Tibial nerve (tissue), 4 donors: ENCODE data around the gene UBASH3A. TPM values are rescaled to one million over a fixed set of nuclear protein-coding genes. Genes with fewer than 3 reads are reported as not detected.

Experiments used
- DNase-seq, 2 donors: peaks; one replicate each; pipeline ENCODE4 v3.0.0-alpha.2; 2019; ENCODE audit warnings: low spot score in 2 of 2
- H3K27ac ChIP-seq, 4 donors: fragments of 200-600 bp; sonication (generic) in 3 of 4; one replicate each; pipeline ENCODE4 v1.5.1; 2017 to 2019; ENCODE audit warnings: mild to moderate bottlenecking in 1 of 4
- H3K27me3 ChIP-seq, 2 donors: fragments of 200-600 bp; sonication (generic) in 1 of 2; one replicate each; pipeline versions ENCODE4 v1.5.1 to v1.6.0; 2017 to 2019
- H3K36me3 ChIP-seq, 3 donors: fragments of 200-600 bp; sonication (generic); one replicate each; pipeline ENCODE4 v1.5.1; 2018 to 2019
- H3K4me1 ChIP-seq, 4 donors: fragments of 200-600 bp; sonication (generic) in 3 of 4; one replicate each; pipeline ENCODE4 v1.5.1; 2017 to 2019
- H3K4me3 ChIP-seq, 4 donors: fragments of 200-600 bp; sonication (generic) in 3 of 4; one replicate each; pipeline ENCODE4 v1.5.1; 2017 to 2019; ENCODE audit warnings: mild to moderate bottlenecking in 1 of 4, moderate library complexity in 1 of 4
- H3K9me3 ChIP-seq, 4 donors: fragments of 200-600 bp; sonication (generic) in 3 of 4; one replicate each; pipeline ENCODE4 v1.5.1; 2017 to 2019
- EP300 ChIP-seq, 2 donors: sonication (generic); formaldehyde crosslinking; IDR thresholded peaks; one replicate each; pipeline ENCODE4 v1.6.1; 2017; ENCODE audit warnings: antibody characterized with exemption in 2 of 2, mild to moderate bottlenecking in 1 of 2
- POLR2A ChIP-seq, 2 donors: fragments of 450-650 bp; IDR thresholded peaks; one replicate each; pipeline ENCODE4 v1.6.1; 2017; ENCODE audit warnings: antibody characterized with exemption in 2 of 2, mild to moderate bottlenecking in 2 of 2, moderate library complexity in 2 of 2
- WGBS, 2 donors: methylation state at CpG; one replicate each; pipeline ENCODE4 v1.1.5; 2018; 5-methylcytosine and 5-hydroxymethylcytosine counted together
- total RNA-seq, 4 donors: library from RNA; depleted of rRNA; stranded (reverse); fragments of >200 nt; gene quantifications; one replicate each; pipeline ENCODE4 v1.1.0, GENCODE V29; 2016
- TF ChIP-seq, protein P1 (sequence below), 5 experiments: fragments of 200-600 bp in 3 of 5; fragments of 450-650 bp in 2 of 5; sonication (generic) in 3 of 5; IDR thresholded peaks; one replicate each; pipeline ENCODE4 v1.5.1; 2016 to 2019; ENCODE audit warnings: antibody characterized with exemption in 5 of 5, mild to moderate bottlenecking in 3 of 5, moderate library complexity in 2 of 5

UBASH3A gene
- total RNA-seq, 4 donors from 2014 or later = 0.59 to 5.9 (median 0.90) TPM; not detected in 1

DNA sequence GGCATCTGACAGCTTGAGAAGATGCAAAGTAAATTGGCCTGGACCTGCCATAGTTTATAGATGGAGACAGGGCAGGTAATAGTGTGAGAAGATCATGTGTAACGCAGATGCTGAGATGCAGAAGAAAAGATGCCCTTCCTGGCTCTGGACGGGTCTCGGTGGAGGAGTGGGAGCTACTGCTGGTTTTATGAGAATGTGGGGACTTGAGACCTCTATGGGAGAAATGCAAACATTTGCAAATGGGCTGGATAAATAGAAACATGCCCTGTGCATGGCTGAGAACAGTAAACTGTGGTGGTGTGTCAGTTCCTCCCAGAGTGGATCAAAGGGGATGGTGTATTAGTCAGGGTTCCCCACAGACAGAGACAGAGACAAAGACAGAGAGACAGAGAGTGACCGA, 21.9 kb downstream of the UBASH3A start:
- no peaks in the 10 kb centered on the region for H3K36me3 ChIP-seq
- H3K9me3 ChIP-seq = peaks cover 0 to 10% (median 0%) of the 10 kb centered on the region in 4 donors
- WGBS, 2 donors = 50 to 58% methylated on average over 4 of the region's 4 CpGs
- peaks cover 0 to 4% (median 0%) of the 10 kb centered on the region in 4 donors for H3K4me1 ChIP-seq
- H3K27me3 ChIP-seq = peaks cover 0 to 12% of the 10 kb centered on the region in 2 donors
- DNase-seq = no peak
- no peak overlapping the region for H3K4me3 ChIP-seq
- H3K27ac ChIP-seq = no peak overlapping the region
- TF ChIP-seq EP300 (IDR thresholded peaks at IDR 0.05) (no peak), POLR2A (IDR thresholded peaks at IDR 0.05) (no peak)
- TF ChIP-seq, protein P1, sequence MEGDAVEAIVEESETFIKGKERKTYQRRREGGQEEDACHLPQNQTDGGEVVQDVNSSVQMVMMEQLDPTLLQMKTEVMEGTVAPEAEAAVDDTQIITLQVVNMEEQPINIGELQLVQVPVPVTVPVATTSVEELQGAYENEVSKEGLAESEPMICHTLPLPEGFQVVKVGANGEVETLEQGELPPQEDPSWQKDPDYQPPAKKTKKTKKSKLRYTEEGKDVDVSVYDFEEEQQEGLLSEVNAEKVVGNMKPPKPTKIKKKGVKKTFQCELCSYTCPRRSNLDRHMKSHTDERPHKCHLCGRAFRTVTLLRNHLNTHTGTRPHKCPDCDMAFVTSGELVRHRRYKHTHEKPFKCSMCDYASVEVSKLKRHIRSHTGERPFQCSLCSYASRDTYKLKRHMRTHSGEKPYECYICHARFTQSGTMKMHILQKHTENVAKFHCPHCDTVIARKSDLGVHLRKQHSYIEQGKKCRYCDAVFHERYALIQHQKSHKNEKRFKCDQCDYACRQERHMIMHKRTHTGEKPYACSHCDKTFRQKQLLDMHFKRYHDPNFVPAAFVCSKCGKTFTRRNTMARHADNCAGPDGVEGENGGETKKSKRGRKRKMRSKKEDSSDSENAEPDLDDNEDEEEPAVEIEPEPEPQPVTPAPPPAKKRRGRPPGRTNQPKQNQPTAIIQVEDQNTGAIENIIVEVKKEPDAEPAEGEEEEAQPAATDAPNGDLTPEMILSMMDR (IDR thresholded peaks at IDR 0.05) = no peak

GRCh38 chr21:42426424-42426823, 22.7 kb downstream of the UBASH3A start:
- H3K27ac ChIP-seq = no peak overlapping the region
- H3K9me3 ChIP-seq = peaks cover 0 to 6% (median 0%) of the 10 kb centered on the region in 4 donors
- WGBS, 2 donors = 77 to 81% methylated on average over 7 of the region's 7 CpGs
- H3K27me3 ChIP-seq = peaks cover 0 to 9% of the 10 kb centered on the region in 2 donors
- DNase-seq = no peak
- no peaks in the 10 kb centered on the region for H3K36me3 ChIP-seq
- peaks cover 0 to 4% (median 0%) of the 10 kb centered on the region in 4 donors for H3K4me1 ChIP-seq
- TF ChIP-seq EP300 (IDR thresholded peaks at IDR 0.05) (no peak), POLR2A (IDR thresholded peaks at IDR 0.05) (no peak)
- TF ChIP-seq, protein P1 (IDR thresholded peaks at IDR 0.05) = no peak
- no peak overlapping the region for H3K4me3 ChIP-seq

GRCh38 chr21:42426876-42427480, 23.3 kb downstream of the UBASH3A start:
- 86 to 92% methylated on average over 10 of the region's 10 CpGs for WGBS, 2 donors
- no peak overlapping the region for H3K4me3 ChIP-seq
- H3K27ac ChIP-seq = no peak overlapping the region
- H3K9me3 ChIP-seq = peaks cover 0 to 9% (median under 1%) of the 10 kb centered on the region in 4 donors
- no peaks in the 10 kb centered on the region for H3K36me3 ChIP-seq
- DNase-seq = no peak
- peaks cover 0 to 3% of the 10 kb centered on the region in 2 donors for H3K27me3 ChIP-seq
- peaks cover 0 to 4% (median 0%) of the 10 kb centered on the region in 4 donors for H3K4me1 ChIP-seq
- TF ChIP-seq, protein P1 (IDR thresholded peaks at IDR 0.05) = no peak
- TF ChIP-seq EP300 (IDR thresholded peaks at IDR 0.05) (no peak), POLR2A (IDR thresholded peaks at IDR 0.05) (no peak)

DNA sequence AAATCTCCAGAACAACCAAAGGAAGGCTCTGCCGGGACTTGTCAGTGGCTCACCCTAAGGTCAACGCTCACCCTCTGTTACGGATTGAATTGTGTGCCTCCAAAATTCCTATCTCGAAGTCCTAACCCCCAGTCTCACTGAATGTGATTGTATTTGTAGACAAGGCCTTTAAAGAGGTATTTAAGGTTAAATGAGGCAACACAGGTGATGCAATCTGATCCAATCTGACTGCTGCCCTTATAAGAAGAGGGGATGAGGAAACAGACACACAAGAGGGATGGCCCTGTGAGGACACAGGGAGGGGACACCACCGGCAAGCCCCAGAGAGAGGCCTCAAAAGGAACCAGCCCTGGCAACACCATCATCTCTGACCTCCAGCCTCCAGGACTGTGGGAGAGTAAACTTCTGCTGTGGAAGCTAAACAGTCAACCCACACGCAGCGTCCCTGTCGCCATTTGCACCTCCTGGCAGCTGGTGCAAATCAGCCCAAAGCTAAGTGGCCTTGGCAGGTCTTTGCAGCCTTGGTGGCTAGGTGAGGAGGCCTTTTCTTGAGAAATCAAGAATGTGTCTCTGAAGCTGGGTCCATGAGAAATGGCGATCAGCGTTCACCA, 24.2 kb downstream of the UBASH3A start:
- no peak for TF ChIP-seq EP300 (IDR thresholded peaks at IDR 0.05)
- TF ChIP-seq, protein P1 (IDR thresholded peaks at IDR 0.05) = no peak
- no peak for TF ChIP-seq POLR2A (IDR thresholded peaks at IDR 0.05)
- Histone ChIP-seq H3K27me3 (no peaks in the 10 kb centered on the region), H3K36me3 (no peaks in the 10 kb centered on the region), H3K4me3 (no peak overlapping the region), H3K27ac (no peak overlapping the region), H3K4me1 (peaks cover 0 to 4% (median 0%) of the 10 kb centered on the region in 4 donors), H3K9me3 (peaks cover 0 to 17% (median 2%) of the 10 kb centered on the region in 4 donors)
- 67 to 72% methylated on average over 10 of the region's 10 CpGs for WGBS, 2 donors
- no peak for DNase-seq

- H3K27ac ChIP-seq = no peak overlapping the region
- H3K4me3 ChIP-seq = no peak overlapping the region
- no peak for DNase-seq
- H3K9me3 ChIP-seq = peaks cover 0 to 28% (median 2%) of the 10 kb centered on the region in 4 donors
- TF ChIP-seq EP300 (IDR thresholded peaks at IDR 0.05) (no peak), POLR2A (IDR thresholded peaks at IDR 0.05) (no peak)
- TF ChIP-seq, protein P1 (IDR thresholded peaks at IDR 0.05) = no peak
- H3K4me1 ChIP-seq = peaks cover 0 to 4% (median 0%) of the 10 kb centered on the region in 4 donors
- no peaks in the 10 kb centered on the region for H3K36me3 ChIP-seq
- 94 to 100% methylated on average over 1 of the region's 1 CpG for WGBS, 2 donors
- H3K27me3 ChIP-seq = no peaks in the 10 kb centered on the region
These were observed 25.3 kb downstream of the UBASH3A start for GRCh38 chr21:42429021-42429420.
